GM21529 (cell line): ENCODE results near the gene C19orf44.

Experiments
- ATAC-seq: cut with Tn5 transposase; IDR thresholded peaks from one replicate; pipeline ENCODE4 v1.9.1; 2021; ENCODE audit not compliant: unreplicated experiment

The C19orf44 gene

DNA sequence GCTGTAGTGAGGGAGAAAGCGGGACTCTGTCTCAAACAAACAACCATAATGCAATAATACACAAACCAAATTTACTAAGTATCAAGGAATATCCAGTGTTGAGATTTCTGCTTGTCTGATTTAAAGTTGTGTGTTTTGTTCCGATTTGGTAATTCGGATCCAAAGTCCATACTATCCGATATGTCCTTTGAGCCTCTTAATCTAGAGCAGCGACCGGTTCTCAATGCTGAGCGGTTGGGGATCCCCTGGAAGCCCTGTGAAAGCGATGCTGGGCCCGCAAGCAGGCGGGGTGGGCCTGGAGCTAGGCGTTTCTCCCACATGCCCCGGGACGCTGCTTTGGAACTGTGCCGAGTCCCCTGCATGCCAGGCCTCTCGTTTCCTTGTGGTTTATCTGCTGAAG lies 20.2 kb downstream of the C19orf44 start:
- no peak for ATAC-seq

- ATAC-seq, result no peak
Observed at GRCh38 chr19:16516923-16517610, 20.9 kb downstream of the C19orf44 start.

- ATAC-seq, result no peak
Observed at GRCh38 chr19:16518061-16518460, 21.9 kb downstream of the C19orf44 start.

GRCh38 chr19:16518483-16519229 lies 22.5 kb downstream of the C19orf44 start:
- no peak for ATAC-seq

DNA sequence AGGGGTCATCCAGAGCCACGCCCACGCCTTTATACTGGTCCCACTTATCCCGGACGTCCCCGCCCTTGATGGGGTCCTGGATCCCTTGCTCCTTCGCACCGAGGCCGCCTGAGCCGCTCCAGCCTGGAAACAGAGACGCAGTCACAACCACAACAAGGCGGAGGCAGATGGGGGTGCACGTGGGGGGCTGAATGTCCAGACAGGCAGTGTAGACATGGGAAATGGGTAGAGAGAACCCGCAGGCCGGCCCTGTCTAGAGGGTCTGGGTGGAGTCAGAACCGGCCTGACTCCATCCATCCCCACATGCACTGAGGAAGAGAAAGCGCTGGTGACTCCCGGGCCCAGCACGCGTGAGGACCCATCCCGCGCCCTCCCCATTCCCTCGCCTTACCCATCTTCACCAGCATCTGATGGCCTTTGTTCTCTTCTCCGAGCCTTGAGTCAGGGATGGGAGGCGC lies 23.1 kb downstream of the C19orf44 start:
- no peak for ATAC-seq

DNA sequence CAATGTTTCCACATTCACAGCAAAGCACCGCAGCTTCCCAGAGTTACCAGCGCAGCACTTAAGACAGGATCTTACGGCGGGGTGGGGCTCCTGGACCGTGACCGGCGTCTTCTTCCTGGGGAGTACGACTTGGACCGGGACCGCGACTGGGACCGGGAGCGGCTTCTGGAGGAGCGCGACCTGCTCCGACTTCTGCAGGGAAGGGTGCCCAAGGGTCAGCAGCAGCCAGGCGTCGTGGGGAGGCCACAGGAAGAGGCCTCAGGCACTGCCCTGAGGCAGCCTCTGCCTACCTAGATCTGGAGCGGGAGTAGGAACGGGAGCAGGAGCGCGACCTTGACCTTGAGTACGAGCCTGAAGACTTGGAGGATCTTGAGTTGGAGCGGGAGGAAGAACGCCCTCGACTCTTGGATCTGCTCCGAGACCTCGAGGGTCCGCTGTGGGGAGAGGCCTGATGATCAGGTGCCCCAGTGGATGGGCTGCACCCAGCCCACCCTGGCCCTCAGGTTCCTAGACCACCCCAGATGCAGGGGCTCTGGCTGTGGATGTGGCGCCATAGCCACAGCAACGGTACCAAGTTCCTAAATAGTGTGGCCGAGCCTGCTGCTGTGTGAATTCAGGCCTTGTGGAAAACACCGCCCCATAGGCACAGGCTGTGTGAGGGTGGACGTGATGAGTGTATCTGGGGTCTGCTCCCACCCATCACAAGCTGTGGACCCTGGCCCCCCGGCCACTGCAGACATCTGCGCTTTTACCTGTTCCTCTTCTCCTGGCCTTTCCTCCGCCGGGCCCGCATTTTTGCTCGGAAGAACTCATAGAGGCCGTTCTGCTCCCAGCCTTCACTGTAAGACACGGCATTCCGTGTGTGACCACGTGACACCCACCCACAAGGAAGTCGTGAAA lies 24.1 kb downstream of the C19orf44 start:
- no peak for ATAC-seq

DNA sequence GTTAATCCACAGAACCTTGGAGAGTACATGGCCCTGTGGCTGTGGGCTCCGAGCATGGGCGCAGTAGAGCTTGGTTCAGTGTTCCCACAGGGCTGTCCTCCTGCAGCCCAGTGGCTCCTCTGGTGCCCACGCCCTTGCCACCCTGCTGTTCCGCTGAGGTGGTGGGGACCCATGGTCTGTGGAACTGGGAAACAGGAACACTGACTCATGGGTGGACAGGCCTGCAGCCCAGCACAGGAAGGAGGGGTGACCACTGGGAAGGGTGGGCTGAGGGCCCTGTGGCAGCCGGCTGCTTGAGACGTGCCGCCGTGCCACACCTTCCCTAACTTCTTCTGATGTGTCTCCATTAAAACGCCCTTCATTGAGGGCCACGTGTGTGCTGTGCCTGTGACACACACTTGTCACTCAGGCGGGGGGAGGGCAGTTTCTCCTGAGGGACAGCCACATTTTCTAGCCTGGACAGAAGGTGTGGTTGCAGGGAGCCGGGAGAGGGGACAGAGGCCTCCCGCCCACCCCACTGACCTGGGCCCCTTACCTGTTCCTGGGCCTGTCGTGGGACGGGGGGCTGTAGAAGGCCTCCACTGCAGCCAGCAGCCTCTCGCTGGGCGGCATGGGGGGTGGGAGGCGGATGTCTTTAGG lies 24.9 kb downstream of the C19orf44 start:
- no peak for ATAC-seq

DNA sequence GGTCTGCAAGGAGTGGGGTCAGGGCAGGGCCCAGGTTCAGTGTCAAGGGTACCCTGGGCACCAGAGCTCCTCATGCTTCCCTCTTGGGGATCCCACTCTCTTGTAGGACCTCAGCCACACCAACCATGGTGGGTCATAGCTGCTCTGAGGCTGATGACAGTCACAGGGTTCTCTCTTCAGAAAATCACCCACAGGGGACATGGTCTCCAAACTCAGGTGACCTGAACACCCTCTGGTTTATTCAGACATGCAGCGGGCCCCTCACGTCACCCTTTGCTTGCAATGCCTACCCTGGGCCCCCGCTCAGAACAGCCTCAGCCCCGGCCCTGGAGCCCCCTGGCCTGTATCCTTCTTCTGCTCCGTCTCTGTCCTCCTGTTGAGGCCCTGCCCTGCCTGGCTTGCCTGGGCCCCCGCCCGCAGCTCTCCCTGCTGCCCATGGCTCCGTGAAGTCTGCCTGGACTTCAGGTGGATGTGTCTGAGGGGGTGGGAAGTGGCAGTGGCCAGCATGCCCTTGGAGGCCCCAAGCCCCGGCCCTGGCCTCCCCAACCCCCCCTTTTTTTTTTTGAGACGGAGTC lies 25.6 kb downstream of the C19orf44 start:
- no peak for ATAC-seq

DNA sequence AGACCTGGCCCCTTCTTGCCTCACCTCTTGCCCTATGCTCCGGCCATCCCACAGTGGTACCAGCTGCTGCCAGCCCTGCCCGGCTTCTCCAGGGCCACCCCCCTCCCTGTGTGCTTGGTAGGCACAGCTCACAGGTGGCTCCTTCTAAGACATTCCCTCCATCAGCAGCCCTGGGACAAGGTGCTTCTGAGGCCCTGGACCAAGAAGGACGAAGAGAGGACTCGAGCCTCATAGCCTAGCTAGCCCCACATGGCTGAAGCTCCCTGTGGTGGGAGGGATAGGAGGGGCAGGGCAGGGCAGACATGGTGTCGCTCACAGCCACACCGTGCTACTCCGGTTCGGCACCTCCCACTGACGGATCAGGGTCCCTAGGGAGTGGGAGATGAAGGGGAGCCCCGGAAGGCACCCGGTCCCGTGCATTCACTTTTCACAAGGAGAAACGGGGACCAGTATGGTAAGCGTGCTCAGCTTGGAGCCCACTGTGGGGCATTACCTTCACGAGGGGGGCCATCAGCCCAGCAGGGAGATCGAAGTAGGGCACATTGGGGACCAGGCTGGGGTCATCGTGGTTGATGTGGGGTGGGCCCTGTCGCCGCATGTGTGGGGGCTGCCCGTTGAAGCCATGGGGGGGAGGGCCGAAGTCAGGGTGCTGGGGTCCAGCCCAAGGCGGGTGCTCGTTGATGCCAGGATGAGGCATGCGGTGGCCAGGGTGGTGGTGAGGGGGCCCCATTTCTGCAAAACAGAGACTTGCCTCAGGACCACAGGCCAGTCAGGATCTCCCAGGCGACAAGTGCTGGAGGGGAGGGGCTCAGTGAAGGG lies 26.6 kb downstream of the C19orf44 start:
- ATAC-seq, result no peak

DNA sequence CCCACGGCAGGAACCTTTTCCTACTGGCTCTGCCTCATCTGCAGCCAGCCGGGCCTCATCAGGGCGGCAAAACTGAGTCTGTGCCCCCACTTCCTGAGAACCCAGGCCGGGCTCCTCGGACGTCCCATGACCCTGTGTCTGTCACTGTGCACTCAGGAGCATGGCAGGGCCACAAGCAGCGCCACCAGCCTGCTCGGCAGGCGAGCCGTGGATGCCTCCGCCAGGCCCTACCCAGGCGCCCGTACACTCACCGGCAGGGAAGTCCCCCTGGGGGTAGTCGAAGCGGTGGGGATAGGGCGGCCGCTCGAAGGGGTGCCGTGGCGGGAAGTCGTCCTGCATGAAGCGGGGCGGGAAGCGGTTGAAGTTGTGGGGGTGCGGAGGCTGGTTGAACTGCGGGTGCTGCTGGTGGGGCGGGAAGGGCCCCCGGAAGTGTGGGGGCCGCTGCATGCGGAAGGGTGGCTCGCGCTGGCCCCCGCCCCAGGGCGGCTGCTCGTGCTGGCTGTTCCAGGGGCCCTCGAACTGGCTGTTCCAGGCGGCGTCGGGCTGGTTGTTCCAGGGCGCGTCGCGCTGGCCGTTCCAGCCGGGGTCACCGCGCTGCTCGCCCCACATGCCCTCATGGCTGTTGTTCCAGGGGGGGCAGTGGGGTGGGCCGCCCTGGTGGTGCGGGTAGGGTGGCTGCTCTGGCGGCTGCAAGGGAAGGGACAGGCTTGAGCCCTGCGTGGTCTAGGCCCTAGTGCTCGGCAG lies 29.0 kb downstream of the C19orf44 start:
- ATAC-seq, result no peak

- ATAC-seq, result no peak
Observed at GRCh38 chr19:16525751-16526481, 29.7 kb downstream of the C19orf44 start.

DNA sequence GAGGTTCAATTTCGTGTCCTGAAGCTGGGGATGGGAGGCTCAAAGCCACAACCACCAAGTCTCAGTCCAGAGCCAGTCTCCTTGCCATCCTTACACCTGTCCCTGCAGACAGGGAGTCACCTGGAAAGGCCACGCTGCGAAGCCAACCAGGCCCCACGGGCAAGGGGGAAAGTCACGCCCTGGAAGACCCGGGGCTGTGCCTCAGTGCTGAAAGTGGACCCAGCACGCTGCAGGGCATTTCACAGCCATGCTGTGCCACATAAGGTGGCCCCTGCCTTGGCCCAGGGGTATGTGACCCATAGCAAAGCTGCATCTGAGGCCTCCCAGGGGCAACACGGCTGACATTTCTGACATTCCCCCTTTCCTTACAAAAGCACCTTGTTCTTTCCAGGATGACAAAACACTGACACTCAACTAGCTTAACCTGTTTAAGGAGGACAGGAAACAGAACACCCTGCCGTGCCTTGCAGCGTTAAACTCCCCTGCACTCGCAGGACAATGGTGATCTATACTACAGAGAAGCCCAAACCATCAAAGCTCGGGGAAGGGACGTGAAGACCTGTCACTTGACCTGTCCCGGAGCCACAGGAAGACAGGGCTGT lies 31.2 kb downstream of the C19orf44 start:
- ATAC-seq, result no peak

DNA sequence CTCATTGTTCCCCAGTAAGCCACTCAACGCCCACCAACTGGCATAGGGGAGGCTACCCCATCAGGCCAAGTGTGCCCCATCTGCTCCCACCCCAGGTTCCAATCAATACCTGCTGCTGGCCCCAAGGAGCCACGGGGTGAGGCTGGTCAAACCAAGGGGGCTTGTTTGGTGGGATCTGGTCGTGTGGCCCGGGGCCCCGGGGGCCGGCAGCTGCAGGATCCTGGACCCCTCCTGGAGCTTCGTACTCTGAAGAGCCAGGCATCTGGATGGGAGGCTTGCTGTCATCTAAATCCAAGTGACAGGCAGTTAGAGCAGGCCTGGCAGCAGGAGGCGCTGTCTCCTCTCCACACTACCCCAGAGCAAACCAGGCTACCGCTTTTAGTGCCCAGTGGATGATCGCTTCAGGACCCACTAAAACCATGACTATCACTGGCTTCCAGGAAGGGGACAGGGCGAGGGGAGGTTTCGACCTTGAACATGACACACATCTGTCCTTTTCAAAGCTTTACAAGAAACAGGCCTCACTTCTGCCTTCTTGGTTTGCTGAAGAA lies 31.9 kb downstream of the C19orf44 start:
- no peak for ATAC-seq

DNA sequence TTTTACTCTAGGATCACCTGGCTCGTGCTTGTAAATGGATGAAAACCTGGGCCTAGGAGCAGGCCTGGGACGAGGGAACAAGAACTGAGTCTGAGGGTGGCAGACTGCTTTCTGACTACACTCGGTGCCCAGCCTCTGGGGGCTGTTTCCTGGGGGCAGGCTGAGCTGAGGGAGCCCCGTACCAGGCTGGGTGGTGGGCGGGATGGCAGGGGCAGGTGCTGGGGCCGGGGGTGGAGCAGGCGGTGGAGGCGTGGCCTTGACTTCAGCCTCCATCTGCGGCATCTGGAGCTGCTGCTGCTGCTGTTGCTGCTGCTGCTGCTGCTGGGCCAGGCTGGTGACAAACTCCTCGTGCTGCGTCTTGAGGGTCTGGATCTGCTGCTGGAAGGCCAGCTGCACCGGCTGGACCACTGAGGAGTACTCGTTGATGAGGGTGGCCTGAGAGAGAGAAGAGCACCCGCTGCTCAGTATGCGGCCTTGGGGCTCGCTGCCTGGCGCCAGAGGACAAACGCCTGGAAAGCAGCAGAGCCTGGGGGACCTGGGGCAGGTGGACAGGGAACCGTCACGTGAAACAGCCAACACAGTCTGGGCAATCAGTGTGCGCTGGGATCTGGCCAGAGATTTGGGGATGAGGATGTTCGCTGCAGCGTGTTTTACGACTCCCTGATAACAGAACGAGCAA lies 33.4 kb downstream of the C19orf44 start:
- no peak for ATAC-seq

DNA sequence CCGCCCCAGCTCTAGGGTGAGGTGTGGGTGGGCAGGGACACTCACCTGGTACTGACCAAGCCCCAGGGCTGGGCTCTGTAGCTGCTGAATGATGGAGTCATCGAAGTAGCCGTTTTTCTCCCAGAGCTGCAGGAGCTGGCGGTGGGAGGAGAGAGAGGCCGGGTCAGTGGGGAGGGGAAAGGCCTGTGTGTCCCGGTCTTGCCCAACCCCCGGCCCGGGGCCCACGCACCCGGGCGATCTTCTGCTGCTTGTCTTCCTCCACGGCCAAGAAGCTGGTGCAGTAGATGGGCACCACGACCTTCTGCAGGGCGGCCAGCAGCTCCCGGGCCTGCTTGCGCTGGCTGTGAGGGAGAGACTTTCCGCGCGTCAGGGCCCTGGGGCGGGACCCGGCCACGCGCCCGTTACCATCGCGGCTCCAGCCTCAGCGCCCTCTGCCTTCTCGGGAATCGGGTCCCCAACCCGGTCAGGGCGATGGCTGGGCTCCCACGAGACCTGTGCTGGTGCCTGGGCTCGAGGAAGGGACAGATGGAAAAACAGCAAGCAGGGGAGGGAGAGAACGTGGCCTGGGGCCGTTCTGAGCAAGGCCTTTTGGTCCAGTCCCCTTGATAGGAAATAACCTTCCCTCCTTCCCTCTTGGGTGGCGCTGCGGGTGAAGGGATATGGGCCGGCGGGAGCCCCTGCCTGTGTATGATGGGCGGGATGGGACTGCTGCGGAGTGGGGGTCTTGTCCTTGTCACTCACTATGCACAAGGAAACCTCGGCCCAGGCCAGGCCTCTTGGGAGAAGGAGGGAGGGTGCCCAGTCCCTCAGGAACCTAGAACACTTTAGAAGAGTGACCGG lies 34.6 kb downstream of the C19orf44 start:
- ATAC-seq, result no peak

DNA sequence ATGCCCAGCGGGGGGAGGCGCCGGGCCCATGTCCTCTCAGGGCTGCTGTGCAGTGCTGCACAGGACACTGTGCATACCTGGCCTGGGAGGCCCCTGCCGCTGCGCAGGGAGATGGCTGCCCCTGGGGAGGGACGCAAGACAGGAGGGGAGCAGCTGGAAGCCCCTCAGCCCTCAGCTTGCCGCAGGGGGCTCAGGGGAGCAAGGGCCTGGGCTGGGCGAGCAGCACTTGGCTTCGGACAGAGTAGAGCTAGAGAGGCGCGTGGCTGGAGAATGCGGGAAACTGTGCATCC lies 35.1 kb downstream of the C19orf44 start:
- ATAC-seq, result no peak
